GM23338 (cell line): ENCODE results near the gene SNUPN.

Source experiments
- EZH2 ChIP-seq: fragments of 200-600 bp; sonication (generic); IDR thresholded peaks from one replicate; pipeline ENCODE4 v1.8.0; 2017; ENCODE audit warnings: antibody characterized with exemption, mild to moderate bottlenecking, low read depth; ENCODE audit not compliant: unreplicated experiment
- EZH2phosphoT487 ChIP-seq: fragments of 200-600 bp; sonication (generic); IDR thresholded peaks from one replicate; pipeline ENCODE4 v1.8.1; 2018; ENCODE audit warnings: antibody characterized with exemption; ENCODE audit not compliant: unreplicated experiment
- POLR2AphosphoS5 ChIP-seq: IDR thresholded peaks from 2 replicates; pipeline ENCODE4 v1.6.1; 2016; ENCODE audit warnings: antibody characterized with exemption, low read depth
- TF ChIP-seq, protein P1 (sequence below), 2 experiments: fragments of 200-600 bp in 1 of 2; sonication (generic) in 1 of 2; conservative IDR thresholded peaks; 2 replicates each; pipeline versions ENCODE4 v1.5.1 to v1.6.1; 2016 to 2017; ENCODE audit warnings: antibody characterized with exemption in 2 of 2, low read depth in 2 of 2, mild to moderate bottlenecking in 2 of 2, moderate library complexity in 1 of 2
- TF ChIP-seq, protein P2 (sequence below): IDR thresholded peaks from one replicate; pipeline ENCODE4 v1.6.1; 2018; ENCODE audit warnings: antibody characterized with exemption; ENCODE audit not compliant: unreplicated experiment

DNA sequence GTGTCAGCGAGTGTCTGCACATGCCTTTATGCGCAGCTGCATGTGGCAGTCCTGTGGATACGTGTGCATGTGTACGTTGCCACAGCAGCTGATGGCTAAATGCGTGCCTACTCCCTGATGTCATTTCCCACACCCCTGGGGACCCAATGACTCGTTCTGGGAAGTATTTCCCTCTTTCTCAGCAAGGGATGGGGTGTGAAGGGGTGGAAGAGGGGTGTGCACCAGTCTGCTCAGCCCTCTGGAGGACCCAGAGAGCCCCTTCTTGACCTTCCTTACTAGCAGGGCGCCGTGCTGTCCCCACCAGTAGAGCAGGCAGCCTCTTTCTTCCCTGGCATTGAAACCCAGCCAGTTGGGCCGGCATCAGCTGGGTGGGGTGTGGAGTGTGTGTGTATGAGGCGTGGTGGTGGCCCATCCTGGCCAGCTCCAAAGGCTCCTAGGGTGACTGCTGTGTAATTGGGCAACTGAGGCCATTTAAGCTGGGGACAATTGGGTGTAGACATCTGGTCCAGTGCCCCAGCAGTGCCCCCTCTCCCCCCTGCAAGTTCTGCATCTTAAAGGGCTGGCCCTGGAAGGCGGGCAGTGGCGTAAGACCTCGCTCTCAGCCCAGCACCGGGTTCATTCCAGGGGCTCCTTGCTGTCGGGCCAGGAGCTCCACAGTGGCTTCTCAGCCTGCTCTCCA is 41.4 kb upstream of the SNUPN start:
- no peak for TF ChIP-seq EZH2phosphoT487
- no peak for TF ChIP-seq POLR2AphosphoS5
- TF ChIP-seq, protein P1, sequence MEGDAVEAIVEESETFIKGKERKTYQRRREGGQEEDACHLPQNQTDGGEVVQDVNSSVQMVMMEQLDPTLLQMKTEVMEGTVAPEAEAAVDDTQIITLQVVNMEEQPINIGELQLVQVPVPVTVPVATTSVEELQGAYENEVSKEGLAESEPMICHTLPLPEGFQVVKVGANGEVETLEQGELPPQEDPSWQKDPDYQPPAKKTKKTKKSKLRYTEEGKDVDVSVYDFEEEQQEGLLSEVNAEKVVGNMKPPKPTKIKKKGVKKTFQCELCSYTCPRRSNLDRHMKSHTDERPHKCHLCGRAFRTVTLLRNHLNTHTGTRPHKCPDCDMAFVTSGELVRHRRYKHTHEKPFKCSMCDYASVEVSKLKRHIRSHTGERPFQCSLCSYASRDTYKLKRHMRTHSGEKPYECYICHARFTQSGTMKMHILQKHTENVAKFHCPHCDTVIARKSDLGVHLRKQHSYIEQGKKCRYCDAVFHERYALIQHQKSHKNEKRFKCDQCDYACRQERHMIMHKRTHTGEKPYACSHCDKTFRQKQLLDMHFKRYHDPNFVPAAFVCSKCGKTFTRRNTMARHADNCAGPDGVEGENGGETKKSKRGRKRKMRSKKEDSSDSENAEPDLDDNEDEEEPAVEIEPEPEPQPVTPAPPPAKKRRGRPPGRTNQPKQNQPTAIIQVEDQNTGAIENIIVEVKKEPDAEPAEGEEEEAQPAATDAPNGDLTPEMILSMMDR (conservative IDR thresholded peaks at IDR 0.05; ENCODE audit: low read depth in 2 of 2): no peak
- TF ChIP-seq EZH2: no peak
- TF ChIP-seq, protein P2, sequence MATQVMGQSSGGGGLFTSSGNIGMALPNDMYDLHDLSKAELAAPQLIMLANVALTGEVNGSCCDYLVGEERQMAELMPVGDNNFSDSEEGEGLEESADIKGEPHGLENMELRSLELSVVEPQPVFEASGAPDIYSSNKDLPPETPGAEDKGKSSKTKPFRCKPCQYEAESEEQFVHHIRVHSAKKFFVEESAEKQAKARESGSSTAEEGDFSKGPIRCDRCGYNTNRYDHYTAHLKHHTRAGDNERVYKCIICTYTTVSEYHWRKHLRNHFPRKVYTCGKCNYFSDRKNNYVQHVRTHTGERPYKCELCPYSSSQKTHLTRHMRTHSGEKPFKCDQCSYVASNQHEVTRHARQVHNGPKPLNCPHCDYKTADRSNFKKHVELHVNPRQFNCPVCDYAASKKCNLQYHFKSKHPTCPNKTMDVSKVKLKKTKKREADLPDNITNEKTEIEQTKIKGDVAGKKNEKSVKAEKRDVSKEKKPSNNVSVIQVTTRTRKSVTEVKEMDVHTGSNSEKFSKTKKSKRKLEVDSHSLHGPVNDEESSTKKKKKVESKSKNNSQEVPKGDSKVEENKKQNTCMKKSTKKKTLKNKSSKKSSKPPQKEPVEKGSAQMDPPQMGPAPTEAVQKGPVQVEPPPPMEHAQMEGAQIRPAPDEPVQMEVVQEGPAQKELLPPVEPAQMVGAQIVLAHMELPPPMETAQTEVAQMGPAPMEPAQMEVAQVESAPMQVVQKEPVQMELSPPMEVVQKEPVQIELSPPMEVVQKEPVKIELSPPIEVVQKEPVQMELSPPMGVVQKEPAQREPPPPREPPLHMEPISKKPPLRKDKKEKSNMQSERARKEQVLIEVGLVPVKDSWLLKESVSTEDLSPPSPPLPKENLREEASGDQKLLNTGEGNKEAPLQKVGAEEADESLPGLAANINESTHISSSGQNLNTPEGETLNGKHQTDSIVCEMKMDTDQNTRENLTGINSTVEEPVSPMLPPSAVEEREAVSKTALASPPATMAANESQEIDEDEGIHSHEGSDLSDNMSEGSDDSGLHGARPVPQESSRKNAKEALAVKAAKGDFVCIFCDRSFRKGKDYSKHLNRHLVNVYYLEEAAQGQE: no peak
